GM21515 (cell line): ENCODE results near the gene ALDH1L1.

Experiments used
- ATAC-seq: cut with Tn5 transposase; IDR thresholded peaks from one replicate; pipeline ENCODE4 v1.9.1; 2021; ENCODE audit not compliant: unreplicated experiment

The ALDH1L1 gene

DNA sequence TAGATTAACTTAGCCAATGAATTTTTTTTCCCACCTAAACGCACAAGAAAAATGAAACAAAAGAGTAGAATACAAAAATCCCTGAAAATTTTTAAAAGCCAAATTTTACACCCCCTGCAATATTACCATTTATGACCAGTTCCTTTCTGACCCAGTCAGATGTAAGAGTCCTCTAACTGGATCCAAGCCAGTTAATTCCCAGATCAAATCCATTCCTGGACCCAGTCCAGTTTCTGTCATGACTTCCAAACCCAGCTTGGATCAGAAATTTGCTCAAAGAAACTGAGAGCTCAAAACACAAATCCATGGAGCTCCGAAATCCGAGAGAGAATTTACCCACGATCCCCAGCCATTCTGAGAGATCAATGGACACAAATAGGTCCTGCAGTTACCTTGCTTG, 17.0 kb upstream of the ALDH1L1 start:
- ATAC-seq, result no peak

DNA sequence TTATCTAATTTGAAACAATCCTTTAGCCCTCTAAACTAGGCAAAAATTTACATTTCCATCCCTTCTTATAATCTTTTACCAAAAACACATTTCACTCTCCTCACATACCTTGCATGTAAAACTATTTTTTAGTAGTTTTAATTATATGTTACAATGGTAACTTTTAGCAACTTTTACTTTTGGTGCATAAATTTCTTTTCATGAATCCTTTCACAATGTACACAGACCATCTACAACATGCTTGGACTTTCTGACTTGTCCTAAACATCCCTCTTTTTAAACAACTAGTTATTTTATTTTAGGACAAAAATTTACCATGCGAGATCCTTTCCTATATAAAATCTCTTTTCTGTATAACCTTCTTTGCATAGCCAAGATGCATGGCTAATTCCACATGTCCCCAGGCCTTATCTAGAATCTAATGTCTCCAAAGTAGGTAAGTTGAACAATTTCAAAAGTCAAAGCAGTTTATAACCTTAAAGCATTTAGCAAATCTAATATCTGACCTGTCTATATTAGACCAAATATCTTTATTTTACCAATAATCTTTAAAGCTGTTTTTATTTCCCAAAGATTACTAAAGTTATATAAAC, 14.4 kb upstream of the ALDH1L1 start:
- ATAC-seq, result no peak

DNA sequence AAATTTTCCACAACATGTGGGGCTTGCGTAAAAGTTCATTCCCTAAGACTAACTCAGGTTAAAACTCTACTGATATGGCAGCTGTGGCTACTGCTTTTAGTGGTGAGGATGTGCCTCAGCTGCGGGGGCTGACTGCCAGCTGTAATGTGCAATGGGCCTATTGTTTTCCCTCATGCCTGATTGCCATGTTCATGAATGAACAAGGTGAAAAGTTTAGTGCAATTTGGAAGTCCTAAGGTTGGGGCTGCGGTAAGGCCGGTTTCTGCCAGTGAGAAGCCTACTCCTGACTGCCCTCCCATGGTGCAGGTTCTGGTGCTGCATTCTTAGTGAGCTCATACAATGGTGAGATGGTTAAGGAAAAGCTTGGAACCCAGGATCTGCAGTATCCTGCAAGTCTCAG, 10.9 kb upstream of the ALDH1L1 start:
- ATAC-seq, result no peak

DNA sequence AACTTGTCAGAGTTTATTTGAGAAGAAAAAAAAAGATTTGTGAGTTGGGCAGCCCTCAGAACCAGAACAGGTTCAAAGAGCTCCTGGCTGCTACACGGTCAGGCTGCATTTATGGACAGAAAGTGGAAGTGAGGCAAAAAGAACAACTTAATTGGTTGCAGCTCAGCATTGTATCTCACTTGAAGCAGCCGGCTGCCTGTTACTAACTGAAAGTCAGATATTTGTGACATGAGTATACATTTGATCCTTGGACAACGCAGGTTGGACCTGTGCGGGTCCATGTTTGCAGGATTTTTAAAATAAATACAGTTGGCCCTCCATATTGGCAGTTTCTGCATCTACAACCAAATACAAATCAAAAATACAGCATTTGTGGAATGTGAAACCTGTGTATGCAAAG, 7.5 kb upstream of the ALDH1L1 start:
- ATAC-seq, result no peak

DNA sequence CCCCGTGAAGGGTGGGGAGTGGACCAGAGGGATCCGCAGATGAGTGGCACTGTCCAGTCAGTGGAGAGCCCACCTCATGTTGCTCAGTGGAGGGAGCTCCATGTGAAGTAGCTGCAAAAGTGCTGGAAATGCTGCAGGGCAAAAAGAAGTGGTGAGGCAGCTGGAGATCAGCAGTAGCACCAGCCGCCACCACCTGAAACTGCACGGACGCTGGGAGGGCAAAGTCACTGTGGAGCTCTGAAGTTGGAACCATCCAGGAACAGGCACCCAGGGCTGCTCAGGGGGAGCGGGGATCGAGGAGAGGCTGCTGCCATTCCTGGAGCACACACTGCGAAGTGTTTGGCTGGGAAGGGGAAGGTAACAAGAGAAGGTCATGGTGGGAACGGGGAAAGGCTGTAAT, 6.4 kb upstream of the ALDH1L1 start:
- no peak for ATAC-seq

DNA sequence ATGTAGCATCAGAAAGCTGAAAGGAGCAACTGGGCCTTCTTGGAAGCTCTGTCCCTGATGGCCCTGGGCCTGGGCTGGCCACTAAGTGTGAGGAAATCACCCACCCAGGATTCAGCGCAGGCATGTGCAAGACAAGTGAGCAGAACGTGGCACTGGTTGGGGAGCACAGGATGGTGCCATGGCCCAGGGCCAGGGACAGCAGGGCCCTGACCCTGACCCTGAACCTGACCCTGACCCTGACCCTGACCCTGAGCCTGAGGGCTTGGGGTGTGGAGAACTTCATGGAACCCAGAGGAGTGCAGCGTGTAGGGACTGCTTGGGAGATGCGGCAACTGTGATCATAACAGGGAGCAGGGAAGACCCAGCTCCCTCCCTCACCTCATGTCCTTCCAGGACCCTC, 5.9 kb upstream of the ALDH1L1 start:
- ATAC-seq, result no peak

DNA sequence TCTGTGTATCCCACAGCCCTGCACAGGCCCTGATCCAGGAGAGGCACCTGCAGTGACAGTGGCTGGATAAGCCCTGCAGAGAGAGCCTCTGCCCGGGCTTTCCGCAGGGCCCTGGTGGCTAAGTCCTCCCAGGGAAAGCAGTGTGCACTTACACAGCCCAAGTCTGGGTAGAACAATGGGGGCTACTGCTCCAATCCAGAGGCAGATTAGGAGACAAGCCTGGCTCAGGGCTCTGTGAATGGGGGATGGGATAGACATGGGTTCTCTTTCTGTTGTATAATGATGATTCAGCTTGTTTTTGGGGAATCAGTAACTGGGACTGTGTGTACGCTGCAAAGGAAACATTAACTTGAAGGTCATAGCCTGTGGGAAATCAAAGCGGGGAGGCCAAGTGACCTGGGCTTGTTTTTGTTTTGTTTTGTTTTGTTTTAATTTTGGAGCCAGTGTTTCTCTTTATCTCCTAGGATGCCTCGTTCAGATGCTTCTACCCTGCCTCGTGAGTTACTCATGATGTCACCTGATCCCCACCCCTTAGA, 4.1 kb upstream of the ALDH1L1 start:
- no peak for ATAC-seq

DNA sequence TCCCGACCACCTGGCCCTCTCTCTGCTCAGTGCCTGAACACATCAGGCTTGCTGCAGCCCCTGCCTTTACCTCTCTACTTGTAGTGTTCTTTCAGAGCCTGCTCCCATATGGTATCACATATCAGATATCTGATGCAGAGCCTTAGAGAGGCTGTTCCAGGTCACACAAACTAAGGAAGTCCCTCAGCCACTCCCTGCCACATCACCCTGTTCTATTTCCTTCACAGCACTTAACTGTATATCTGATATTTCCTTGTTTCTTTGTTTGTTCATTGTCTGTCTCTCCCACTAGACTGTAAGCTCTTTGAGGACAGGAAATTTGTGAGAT, 976 bp upstream of the ALDH1L1 start:
- ATAC-seq, result no peak

DNA sequence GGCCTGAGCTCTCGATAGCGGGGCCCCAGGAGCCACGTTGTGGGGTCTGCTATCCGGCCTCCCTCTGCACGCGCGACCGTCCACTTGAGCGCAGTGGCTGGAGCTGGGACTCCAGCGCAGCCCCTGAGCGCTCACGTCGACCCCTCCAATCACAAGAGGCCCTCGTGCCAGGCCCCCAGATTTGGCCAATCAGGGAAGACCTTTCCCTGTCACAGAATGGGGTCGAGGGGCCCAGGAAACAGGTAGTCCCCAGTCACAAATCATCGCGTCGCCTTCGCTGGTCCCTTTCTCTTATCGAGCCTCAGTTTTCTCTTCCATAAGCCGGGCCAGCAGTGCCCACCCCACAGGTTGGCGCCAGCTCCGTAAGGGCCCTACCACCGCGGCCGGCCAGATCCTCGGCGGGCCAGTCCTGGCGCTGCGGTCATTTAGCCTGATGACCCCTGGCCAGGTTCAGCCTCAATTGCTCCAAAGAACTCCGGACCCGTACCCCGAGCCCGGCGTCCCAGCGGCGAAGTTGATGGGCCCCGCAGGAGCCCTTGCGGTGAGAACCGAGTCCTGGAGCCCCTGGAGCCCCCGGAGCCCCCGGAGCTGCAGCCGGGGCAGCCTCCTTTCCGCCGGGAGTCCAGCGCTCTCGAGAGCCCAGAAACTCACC, 435 bp downstream of the ALDH1L1 start:
- ATAC-seq, result no peak

DNA sequence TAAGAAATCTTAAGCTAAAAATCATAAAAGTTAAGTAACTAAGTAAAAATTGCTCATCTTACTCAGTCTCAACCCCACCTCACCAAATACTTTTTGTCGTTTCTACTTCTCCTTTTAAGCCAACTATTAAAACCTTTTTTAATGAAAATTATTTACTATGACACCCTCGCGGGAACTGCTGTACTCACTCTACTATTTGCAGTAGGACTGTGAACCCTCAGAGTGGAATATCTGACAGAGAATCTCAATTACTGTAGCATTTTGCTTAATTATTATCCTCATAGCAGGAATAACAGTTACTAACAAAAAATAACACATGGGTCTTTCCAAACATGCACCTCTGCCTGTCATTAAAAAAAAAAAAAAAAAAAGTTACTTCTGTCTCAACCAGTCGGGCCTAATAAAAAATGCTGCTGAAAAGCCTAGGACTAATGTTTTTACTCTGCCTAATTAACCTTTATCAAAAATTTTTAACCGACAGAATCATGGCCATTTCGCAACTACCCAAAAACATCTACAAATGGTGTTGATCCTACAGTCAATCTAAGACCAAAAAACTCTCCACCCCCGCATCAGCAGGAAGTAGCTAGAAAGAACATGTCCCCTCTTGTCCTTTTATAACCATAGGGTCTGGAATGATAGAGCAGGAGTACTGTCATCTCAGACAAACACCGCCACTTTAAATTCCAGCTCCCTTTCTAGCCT, 10.2 kb downstream of the ALDH1L1 start:
- ATAC-seq, result no peak

DNA sequence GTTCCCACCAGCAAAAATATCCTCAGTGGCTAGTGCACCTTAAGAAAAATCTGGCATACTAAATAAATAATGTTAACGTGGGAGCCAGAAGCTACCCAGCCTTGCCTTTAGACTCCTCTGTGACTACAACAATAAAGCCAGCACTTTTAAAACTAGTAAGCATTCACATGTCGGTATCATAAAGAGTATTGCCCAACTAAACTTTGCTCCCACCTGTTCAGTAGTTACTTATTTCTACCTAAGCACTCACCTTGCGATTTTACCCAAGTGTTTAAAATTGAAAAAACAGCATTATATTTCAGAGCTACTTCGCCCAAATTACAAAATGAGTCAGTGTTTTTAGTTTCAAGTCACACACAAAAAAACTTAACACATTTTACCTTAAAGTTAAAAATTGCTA, 12.8 kb downstream of the ALDH1L1 start:
- no peak for ATAC-seq

DNA sequence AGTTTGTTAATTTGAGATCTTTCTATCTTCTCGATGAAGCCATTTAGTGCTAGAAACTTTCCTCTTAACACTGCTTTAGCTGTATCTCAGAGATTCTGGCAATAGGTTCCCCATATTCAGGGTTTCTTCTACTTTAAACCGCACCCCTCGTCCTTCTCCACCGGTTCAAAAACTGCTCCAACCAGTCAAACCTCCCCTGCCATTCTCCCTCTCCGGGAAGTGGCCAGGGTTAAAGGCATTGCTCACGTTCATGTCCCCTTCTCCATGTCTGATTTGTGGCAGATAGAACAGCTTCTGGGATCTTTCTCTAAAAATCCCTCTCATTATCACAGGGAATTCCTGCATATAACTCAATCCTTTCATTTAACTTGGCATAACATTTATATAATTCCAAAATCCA, 14.4 kb downstream of the ALDH1L1 start:
- no peak for ATAC-seq

DNA sequence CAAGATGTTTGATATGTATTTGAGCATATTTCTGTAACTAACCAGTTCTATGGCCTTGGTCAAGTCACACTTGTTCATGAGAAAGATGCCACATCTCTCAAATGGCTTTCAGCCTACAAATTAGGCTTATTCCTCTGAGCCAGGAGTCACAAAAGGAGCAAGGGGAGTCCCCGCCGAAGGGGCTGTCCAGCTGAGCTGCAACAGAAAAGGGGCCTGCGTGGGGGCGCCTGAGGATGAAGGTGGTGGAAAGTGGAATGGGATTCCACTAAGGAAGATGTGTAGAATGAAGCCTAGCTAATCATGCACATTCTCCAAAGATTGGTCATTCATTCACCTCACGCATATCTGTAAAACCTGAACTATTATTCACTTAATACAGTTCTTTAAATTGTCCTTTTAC, 19.1 kb downstream of the ALDH1L1 start:
- ATAC-seq, result no peak

DNA sequence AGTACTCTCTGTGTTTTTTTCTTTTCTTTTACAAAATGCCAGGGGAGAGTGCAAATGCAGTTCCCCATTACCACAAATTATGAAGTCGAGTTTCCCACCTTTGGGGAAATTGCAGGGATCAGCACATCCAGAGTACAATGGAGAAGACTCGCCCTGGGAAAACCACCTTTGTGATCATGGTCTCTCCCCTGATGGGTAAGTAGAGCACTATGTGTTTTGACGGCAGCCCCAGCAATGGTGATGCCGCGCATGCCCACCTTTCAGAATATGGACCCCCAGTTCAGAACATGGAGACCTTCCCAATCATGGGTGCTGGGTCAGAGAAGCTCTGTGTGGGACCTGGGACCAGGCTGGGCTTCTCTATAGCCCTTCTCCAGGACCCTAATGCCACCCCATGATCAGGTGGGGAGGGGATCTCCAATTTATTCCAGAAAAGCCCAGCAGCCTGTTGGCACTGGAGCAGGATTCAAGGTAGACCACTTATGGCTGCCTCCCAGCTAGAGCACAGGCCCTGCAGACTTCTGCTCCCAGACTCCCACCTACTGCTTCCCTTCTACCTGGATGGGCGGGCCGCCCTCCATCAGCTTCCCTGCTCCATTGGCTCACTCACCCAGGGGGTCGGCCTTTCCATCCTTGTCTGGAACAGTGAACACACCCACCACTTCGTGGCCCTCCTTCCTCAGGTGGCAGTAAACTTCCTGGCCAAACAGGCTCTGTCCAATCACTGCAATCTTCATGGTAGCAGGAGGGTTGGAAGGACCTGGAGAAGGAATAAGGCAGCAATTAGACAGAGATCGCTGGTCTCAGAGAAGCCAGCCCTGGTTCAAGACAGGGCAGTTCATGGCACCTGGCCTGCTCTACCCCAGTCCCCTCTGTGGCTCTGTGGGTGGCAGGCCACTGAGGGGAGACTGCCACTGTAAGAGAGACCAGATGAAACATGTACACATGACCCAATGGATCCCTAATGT, 19.9 kb downstream of the ALDH1L1 start:
- no peak for ATAC-seq

DNA sequence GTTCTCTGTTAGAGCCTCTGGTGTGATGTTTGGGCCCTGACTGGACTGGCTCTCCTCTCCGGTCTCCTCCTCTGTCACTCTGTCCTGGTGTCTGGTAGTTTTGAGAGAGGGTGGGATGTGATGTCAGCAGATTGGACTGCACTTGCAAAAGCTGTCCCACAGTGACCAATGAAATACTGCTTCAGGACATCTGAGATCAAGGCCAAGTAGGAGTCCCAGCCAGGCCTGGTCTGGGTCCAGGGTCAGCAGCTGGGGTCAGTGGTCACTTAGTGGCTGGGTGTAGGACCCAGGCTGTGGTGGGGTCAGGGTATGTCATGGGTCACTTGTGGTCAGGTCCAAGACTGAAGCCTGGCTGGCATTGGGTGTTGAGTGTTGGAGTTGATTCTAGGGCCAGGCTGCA, 20.9 kb downstream of the ALDH1L1 start:
- ATAC-seq, result no peak

DNA sequence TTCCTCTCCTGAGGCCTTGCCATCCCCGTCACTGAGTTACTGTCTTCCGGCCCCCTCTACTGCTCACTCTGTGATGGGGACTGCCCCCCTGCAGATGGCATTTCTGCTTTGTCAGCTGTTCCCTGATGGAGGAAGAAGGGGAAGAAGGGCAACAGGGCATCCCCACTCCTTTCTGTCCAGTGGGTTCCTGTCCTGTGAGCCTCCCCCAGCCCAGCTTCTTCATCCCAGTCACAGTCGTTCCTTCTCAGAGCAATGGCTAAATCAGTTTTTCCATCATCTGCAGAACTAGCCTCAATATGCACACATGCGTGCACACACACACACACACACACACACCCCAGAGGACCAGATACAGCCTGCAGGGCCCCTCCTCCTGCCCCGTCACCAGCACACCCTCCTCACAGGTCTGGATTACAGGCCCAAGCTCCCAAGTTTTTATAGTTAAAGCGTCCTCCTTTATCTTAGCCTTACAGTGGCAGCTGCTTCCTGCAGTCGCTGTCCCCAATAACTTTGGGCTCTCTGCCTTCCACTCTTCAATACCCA, 21.4 kb downstream of the ALDH1L1 start:
- no peak for ATAC-seq

DNA sequence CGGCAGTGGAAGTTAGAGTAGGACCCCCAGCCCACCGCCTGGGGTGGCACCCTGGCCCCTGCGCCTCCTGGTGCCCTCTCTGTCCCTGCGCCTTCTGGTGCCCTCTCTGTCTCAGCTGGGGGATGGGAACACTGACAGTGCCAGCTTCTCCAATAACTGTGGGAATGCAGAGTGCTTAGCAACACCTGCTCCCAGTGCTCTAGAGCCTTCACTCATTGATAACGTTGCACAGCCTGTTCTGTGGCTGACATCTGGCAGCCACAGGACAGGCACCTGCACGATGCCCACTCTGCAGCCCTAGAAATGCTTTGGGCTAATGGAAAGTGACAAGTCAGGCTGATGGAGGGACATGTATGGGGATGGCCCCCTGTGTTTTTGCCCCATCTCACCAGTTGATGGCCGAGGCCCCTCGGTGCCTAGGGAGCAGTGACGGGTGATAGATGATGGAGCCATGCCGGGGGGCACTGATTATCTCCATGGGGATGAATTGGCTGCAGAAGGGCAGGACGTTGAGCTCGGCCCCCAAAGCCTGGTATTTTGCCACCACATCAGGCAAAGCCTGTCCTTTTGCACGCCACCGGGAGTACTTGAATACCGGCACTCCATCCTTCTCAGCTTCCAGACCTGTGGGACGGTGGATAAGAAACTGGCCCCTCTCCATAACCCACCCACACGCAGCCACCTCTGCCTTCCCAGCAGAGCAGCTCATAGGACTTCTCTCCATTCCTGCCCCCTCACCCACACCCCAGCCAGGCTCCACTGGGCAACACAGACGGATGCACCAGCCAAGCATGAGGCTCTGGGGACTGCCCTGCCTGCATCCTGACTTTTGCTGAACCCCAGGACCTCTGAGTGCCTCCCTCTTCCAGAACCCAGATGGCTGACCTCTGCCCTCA, 22.1 kb downstream of the ALDH1L1 start:
- no peak for ATAC-seq

DNA sequence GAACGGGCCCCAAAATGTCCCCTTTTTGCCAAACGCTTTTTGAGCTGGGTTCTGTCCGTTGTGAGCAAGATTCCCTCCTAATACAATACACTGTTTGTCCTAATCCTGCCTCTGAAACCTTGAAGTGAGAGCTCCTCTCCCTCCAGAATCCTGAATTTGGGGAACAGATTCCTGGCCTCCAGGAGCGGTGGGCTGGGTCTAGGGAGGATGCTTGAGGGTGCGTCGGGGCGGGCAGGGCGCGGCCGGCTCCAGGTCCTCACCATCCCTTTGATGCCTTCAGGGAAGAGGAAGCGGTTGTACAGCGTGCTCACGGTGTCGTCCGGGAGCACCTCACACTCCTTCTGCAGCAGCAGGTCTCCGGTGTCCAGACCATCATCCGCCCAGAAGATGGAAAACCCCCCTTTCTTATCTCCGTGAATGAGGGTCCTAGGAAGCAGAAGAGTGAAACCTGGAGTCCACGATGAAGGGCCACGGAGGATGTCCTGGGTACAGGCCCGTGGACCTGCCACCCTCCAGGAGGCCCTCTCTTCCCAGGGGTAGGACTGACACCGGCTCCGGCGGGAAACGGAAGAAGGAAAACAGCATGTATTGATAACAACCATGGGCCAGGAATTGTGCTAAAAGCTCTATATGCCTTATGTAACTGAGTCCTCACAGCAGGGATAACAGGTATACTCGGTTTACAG, 23.2 kb downstream of the ALDH1L1 start:
- no peak for ATAC-seq

DNA sequence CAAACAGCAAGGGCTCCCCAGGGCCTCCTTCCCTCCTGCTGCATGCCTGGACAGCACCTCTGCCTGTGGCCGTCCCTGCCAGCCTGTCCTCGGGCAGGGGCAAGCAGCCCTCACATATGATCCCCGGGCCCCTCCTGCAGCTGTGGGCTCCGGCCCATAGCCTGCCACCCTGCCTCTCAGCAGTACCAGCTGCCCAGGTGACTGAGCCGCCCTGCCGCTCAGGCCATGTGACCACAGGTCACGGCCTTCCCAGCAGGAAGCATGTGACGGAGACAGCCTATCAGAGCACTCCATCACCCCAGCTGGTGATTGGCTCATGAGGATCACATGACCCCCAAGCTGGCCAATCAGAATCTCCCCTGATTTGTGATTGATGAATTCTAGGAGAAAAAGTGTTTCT, 23.9 kb downstream of the ALDH1L1 start:
- ATAC-seq, result no peak
